Effector memory CD8-positive, alpha-beta T cell (primary cell): Measurements from ENCODE around the gene SLC39A7.

Experiments
- ATAC-seq: fragments of 150-1000 bp; cut with Tn5 transposase; replicated peaks from 2 replicates; pipeline ENCODE4 v1.10.0; 2021; ENCODE audit warnings: mild to moderate bottlenecking, moderate library complexity
- DNase-seq, 3 experiments: peaks; one replicate each; pipeline ENCODE4 v3.0.0; 2021
- H3K27ac Mint-ChIP-seq, 2 donors: one replicate each; pipeline ENCODE4 v1.8.0; 2022; ENCODE audit warnings: mild to moderate bottlenecking in 2 of 2, mixed read lengths in 2 of 2, moderate library complexity in 2 of 2
- H3K27me3 Mint-ChIP-seq, 2 donors: one replicate each; pipeline ENCODE4 v1.8.0; 2022; ENCODE audit warnings: mixed read lengths in 2 of 2
- H3K36me3 Mint-ChIP-seq: one replicate; pipeline ENCODE4 v1.8.0; 2022; ENCODE audit warnings: mild to moderate bottlenecking, moderate library complexity, mixed read lengths; ENCODE audit not compliant: insufficient read depth
- H3K4me1 Mint-ChIP-seq, 2 donors: one replicate each; pipeline ENCODE4 v1.8.0; 2022; ENCODE audit warnings: low read depth in 2 of 2, mixed read lengths in 2 of 2
- H3K4me3 Mint-ChIP-seq, 2 donors: one replicate each; pipeline ENCODE4 v1.8.0; 2022; ENCODE audit warnings: mild to moderate bottlenecking in 2 of 2, mixed read lengths in 2 of 2, moderate library complexity in 2 of 2
- H3K9me3 Mint-ChIP-seq, 2 donors: one replicate each; pipeline ENCODE4 v1.8.0; 2022; ENCODE audit warnings: mixed read lengths in 2 of 2

SLC39A7 gene

GRCh38 chr6:33206864-33207551 is 6.3 kb downstream of the SLC39A7 start:
- peaks cover 45 to 46% of the 10 kb centered on the region in 2 donors for H3K4me1 Mint-ChIP-seq
- H3K27ac Mint-ChIP-seq = peak overlapping the region in 1 of 2 donors; percentile 96
- no peaks in the 10 kb centered on the region for H3K9me3 Mint-ChIP-seq
- no peak for ATAC-seq
- H3K27me3 Mint-ChIP-seq = peaks cover 0 to 2% of the 10 kb centered on the region in 2 donors
- H3K36me3 Mint-ChIP-seq = peaks cover 35% of the 10 kb centered on the region
- H3K4me3 Mint-ChIP-seq = peak overlapping the region; percentile 10 to 83
- no peak for DNase-seq

GRCh38 chr6:33207552-33208090 is 7.0 kb downstream of the SLC39A7 start:
- H3K36me3 Mint-ChIP-seq = peaks cover 33% of the 10 kb centered on the region
- H3K4me3 Mint-ChIP-seq = peak overlapping the region; percentile 83 to 93
- peaks cover 5 to 8% of the 10 kb centered on the region in 2 donors for H3K27me3 Mint-ChIP-seq
- no peaks in the 10 kb centered on the region for H3K9me3 Mint-ChIP-seq
- DNase-seq (no peak), ATAC-seq (no peak)
- H3K27ac Mint-ChIP-seq = peak overlapping the region; percentile 96 to 97
- H3K4me1 Mint-ChIP-seq = peaks cover 40 to 42% of the 10 kb centered on the region in 2 donors

DNA sequence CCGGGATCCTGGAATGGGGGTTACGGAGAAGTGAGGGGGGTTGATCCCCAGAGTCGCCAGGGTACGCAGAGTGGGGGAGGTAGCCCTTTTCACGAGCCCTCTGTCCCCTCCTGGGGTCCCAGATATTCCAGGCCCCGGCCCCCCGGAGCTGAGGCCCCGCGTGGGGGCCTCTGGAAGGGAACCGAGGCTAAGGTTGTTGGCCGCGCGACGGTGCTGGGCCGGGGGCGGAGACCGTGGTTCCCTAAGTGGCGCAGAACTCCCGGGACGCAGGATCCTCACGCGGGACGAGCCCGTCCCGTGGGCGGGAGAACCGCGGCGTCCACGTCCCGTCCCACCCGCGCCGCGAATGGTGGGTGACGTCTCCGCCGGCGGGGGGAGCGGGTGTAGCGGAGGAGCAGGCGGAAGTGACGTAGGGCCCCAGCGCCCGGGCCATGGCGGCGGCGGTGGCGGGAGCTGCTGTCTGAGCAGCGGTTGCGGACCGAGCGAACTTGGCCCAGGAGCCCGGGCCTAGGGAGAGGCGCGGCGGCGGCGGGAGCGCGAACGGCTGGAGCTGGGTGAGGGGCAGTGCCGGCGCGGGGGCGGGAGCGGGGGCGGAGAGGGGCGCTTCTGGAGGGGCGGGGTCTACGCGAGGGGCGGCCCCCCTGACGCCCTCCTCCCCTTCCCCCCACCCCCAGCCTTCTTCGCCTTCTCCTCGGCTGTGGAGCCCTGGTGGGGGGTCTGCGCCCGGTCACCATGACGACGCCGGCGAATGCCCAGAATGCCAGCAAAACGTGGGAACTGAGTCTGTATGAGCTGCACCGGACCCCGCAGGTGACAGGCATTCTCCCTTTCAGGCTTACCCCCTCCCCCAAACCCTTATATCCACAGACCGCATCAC is 7.7 kb downstream of the SLC39A7 start, which contains the start of gene RING1:
Gene RING1, plus strand, starts transcription at position 410 of the 877 bp plus-strand sequence. Its CDS starts 323 bp downstream, at position 733.
- Mint-ChIP-seq H3K36me3 (peaks cover 28% of the 10 kb centered on the region), H3K9me3 (no peaks in the 10 kb centered on the region), H3K4me3 (peak within 1 kb of the TSS; percentile 83 to 93), H3K4me1 (peaks cover 42 to 44% of the 10 kb centered on the region in 2 donors), H3K27ac (peak within 1 kb of the TSS; percentile 96 to 97), H3K27me3 (peaks cover 12 to 15% of the 10 kb centered on the region in 2 donors)
- peak; percentile 80 to 85 (median 82) for DNase-seq
- peak; percentile 72 for ATAC-seq

- ATAC-seq = no peak
- no peak for DNase-seq
- H3K4me1 Mint-ChIP-seq = peaks cover 41 to 44% of the 10 kb centered on the region in 2 donors
- H3K9me3 Mint-ChIP-seq = no peaks in the 10 kb centered on the region
- H3K27me3 Mint-ChIP-seq = peaks cover 27 to 30% of the 10 kb centered on the region in 2 donors
- peak overlapping the region; percentile 96 to 97 for H3K27ac Mint-ChIP-seq
- peak overlapping the region; percentile 83 to 93 for H3K4me3 Mint-ChIP-seq
- H3K36me3 Mint-ChIP-seq = peaks cover 26% of the 10 kb centered on the region
Observed at GRCh38 chr6:33209856-33210255, 9.2 kb downstream of the SLC39A7 start.

- no peak for ATAC-seq
- no peak for DNase-seq
- Mint-ChIP-seq H3K4me1 (peaks cover 32 to 36% of the 10 kb centered on the region in 2 donors), H3K9me3 (no peaks in the 10 kb centered on the region), H3K27me3 (peaks cover 38 to 43% of the 10 kb centered on the region in 2 donors), H3K36me3 (peaks cover 23% of the 10 kb centered on the region), H3K4me3 (no peak overlapping the region), H3K27ac (no peak overlapping the region)
Observed at GRCh38 chr6:33211136-33211535, 10.5 kb downstream of the SLC39A7 start.

DNA sequence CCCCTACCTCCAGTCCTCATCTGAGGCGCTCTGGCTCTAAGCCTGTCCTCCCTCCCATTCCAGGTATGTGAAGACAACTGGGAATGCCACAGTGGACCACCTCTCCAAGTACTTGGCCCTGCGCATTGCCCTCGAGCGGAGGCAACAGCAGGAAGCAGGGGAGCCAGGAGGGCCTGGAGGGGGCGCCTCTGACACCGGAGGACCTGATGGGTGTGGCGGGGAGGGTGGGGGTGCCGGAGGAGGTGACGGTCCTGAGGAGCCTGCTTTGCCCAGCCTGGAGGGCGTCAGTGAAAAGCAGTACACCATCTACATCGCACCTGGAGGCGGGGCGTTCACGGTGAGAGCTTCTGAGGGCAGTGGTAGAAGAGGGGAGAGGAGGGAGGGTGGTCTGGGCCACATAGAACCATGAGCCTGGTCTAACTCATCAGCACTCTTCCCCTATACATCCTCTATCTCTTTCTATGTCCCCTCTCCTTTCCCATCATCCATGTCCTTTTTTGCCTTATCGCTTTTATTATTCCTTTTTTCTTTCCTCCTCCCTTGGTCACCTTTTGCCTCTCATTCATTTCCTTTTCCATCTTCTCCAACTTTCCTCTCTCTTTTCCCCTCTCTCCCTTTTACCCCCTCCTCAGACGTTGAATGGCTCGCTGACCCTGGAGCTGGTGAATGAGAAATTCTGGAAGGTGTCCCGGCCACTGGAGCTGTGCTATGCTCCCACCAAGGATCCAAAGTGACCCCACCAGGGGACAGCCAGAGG is 11.2 kb downstream of the SLC39A7 start:
- Mint-ChIP-seq H3K36me3 (peaks cover 23% of the 10 kb centered on the region), H3K4me3 (no peak overlapping the region), H3K4me1 (peaks cover 30 to 36% of the 10 kb centered on the region in 2 donors), H3K27ac (no peak overlapping the region), H3K27me3 (peaks cover 40 to 48% of the 10 kb centered on the region in 2 donors), H3K9me3 (no peaks in the 10 kb centered on the region)
- ATAC-seq = no peak
- no peak for DNase-seq

DNA sequence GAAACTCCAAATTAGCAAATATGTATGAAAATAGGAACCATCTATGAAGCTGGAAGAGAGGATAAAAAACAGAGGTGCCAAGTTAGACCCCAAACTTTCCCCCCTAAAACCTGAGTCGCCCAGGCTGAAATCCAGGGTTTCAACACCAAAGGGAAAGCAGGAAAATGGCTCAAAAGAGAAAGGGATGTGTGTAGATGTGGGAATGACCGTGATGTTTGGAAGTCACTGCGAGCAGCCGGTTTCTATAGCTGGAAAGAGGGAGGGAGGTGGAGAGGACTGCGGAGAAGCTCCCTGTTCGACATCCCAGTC is 12.1 kb downstream of the SLC39A7 start:
- peaks cover 50 to 58% of the 10 kb centered on the region in 2 donors for H3K27me3 Mint-ChIP-seq
- H3K4me3 Mint-ChIP-seq = peak overlapping the region; percentile 49 to 58

GRCh38 chr6:33213166-33213988 is 12.7 kb downstream of the SLC39A7 start:
- peak overlapping the region; percentile 49 to 58 for H3K4me3 Mint-ChIP-seq
- DNase-seq (no peak), ATAC-seq (peak; percentile 21)
- peaks cover 16% of the 10 kb centered on the region for H3K36me3 Mint-ChIP-seq
- peaks cover 56 to 64% of the 10 kb centered on the region in 2 donors for H3K27me3 Mint-ChIP-seq
- no peaks in the 10 kb centered on the region for H3K9me3 Mint-ChIP-seq
- H3K4me1 Mint-ChIP-seq = peaks cover 27 to 31% of the 10 kb centered on the region in 2 donors
- peak overlapping the region; percentile 27 to 49 for H3K27ac Mint-ChIP-seq

More for the DNA sequence above, 12.1 kb downstream of the SLC39A7 start:
- Mint-ChIP-seq H3K4me1 (peaks cover 29 to 32% of the 10 kb centered on the region in 2 donors), H3K36me3 (peaks cover 21% of the 10 kb centered on the region), H3K27ac (no peak overlapping the region), H3K9me3 (no peaks in the 10 kb centered on the region)
- ATAC-seq (no peak), DNase-seq (no peak)

DNA sequence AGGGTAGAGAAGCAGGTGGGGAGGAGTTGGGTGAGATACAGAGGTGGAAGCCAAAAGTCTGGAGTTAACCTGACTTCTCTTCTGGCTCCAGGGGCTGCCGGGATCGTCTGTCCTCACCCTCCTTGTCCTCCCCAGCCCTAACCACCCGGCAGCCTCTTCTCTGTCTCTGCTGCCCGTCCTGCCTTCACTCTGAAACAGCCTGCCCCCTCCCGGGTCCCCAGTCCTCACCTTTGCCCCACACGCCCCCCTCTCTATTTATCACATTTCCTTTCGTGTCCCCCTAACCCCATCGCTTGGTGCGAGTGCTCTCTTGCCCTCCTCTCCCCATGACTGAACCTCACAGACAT is 13.3 kb downstream of the SLC39A7 start:
- no peak for ATAC-seq
- no peaks in the 10 kb centered on the region for H3K9me3 Mint-ChIP-seq
- H3K4me3 Mint-ChIP-seq = peak overlapping the region; percentile 49 to 58
- H3K4me1 Mint-ChIP-seq = peaks cover 24 to 27% of the 10 kb centered on the region in 2 donors
- H3K36me3 Mint-ChIP-seq = peaks cover 13% of the 10 kb centered on the region
- H3K27me3 Mint-ChIP-seq = peaks cover 62 to 70% of the 10 kb centered on the region in 2 donors
- H3K27ac Mint-ChIP-seq = peak overlapping the region; percentile 27 to 49
- no peak for DNase-seq

DNA sequence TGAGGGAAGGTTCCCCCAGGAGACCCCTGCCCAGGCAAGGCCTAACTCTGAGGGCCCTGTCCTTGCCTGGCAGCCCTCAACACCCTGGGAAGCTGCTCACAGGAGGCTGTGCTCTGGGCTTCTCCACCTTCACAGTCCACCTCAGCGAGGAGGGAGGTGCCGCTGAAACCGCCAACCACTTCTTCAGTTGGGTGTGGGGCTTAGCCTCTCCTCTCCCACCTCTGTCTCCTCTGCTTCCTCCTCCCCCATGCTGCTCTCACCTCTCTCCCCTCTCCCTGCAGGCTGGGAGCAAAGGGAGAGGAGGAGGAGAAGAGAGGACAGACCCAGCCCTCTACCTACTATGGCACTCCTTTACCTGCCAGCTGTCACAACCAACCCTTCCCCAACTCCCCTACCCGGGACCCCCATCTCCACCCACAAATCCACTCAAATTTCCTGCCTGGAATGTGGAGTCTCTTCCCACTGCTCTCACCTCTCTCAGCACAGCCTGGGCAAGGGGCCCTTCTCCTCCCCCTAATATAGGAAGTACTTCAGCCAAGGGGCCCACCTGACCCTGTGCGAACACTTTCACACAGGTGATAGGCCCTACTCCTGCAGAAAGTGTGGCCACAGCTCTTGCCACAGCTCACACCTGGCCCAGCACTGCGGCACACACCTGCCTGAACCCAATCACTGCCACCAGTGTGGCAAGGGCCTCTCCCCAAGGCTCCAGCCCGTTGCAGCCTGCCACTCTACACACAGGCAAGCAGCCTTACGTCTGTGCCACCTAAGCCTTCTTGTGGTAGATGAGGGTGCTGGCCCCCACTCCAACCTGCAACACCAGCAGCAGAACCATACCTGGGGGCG is 14.8 kb downstream of the SLC39A7 start:
- DNase-seq = no peak
- no peak for ATAC-seq
- Mint-ChIP-seq H3K36me3 (peaks cover 10% of the 10 kb centered on the region), H3K27ac (no peak overlapping the region), H3K9me3 (no peaks in the 10 kb centered on the region), H3K27me3 (peaks cover 70 to 82% of the 10 kb centered on the region in 2 donors), H3K4me3 (no peak overlapping the region), H3K4me1 (peaks cover 15 to 19% of the 10 kb centered on the region in 2 donors)

DNA sequence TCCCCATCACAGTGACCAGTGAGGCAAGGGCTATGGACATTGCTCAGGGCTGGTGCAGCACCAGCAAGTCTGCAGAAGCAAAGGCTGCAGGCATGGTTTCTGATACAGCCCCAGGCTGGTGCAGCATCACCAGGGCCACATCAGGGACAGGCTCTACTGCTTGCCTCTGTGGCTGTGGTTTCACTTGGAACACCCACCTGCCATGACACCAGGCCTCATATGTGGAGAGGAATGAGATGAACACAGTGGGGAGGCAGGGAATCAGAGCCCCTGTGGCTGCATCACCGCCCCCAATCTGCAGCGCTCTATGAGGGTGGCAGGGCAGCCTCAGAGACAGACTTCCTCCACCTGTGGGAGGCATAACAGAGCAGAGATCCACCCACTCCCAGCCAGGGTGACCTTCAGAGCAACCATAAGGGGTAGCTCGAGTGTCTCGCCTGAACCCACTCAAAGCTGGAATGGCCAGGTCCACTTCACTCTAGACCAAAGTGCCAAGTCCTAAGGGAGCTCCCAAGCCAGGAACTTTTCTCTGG is 15.5 kb downstream of the SLC39A7 start:
- Mint-ChIP-seq H3K27me3 (peaks cover 72 to 85% of the 10 kb centered on the region in 2 donors), H3K27ac (no peak overlapping the region)
- ATAC-seq = no peak

More for the DNA sequence above, 15.5 kb downstream of the SLC39A7 start:
- Mint-ChIP-seq H3K36me3 (peaks cover 7% of the 10 kb centered on the region), H3K4me1 (peaks cover 15 to 19% of the 10 kb centered on the region in 2 donors), H3K4me3 (no peak overlapping the region), H3K9me3 (no peaks in the 10 kb centered on the region)
- DNase-seq = no peak
